K562 (cell line): Measurements from ENCODE around the gene RPL18A. TPM values are rescaled to one million over a fixed set of nuclear protein-coding genes. Genes with fewer than 3 reads are reported as not detected.

Experiments
- BCOR ChIP-seq: fragments of 450-650 bp; IDR thresholded peaks from 2 replicates; pipeline ENCODE4 v1.6.1; 2016
- CTCF ChIP-seq, 3 experiments: IDR thresholded peaks in 2 of 3; conservative IDR thresholded peaks in 1 of 3; 2 replicates each; pipeline ENCODE4 v1.5.1; 2011 to 2012; ENCODE audit warnings: low read length in 3 of 3, mild to moderate bottlenecking in 3 of 3, control low read depth in 2 of 3, improper control_type of control experiment in 1 of 3, inconsistent platforms in 1 of 3, low read depth in 1 of 3, mixed read lengths in 1 of 3, moderate library complexity in 1 of 3; ENCODE audit not compliant: insufficient read depth in 2 of 3
- FOXK2 ChIP-seq, 2 experiments: fragments of 450-650 bp; IDR thresholded peaks in 1 of 2; conservative IDR thresholded peaks in 1 of 2; 2 replicates each; pipeline ENCODE4 v1.6.1; 2016; ENCODE audit warnings: low read depth in 2 of 2, mild to moderate bottlenecking in 1 of 2
- HES1 ChIP-seq: fragments of 450-650 bp; IDR thresholded peaks from 2 replicates; pipeline ENCODE4 v1.6.1; 2016; ENCODE audit warnings: low read depth, mild to moderate bottlenecking, moderate library complexity
- MAZ ChIP-seq, 2 experiments: fragments of 450-650 bp in 1 of 2; sonication (generic) in 1 of 2; formaldehyde crosslinking; IDR thresholded peaks in 1 of 2; conservative IDR thresholded peaks in 1 of 2; 2 replicates each; pipeline versions ENCODE4 v1.4.0 to v1.5.0; 2020; ENCODE audit warnings: mild to moderate bottlenecking in 1 of 2, missing genetic modification reagents in 1 of 2
- MLLT1 ChIP-seq, 2 experiments: fragments of 450-650 bp; IDR thresholded peaks; 2 replicates each; pipeline ENCODE4 v1.6.1; 2016
- NFIC ChIP-seq: fragments of 450-650 bp; IDR thresholded peaks from 2 replicates; pipeline ENCODE4 v1.6.1; 2017; ENCODE audit warnings: mild to moderate bottlenecking, inconsistent platforms
- TBP ChIP-seq: optimal IDR thresholded peaks from 2 replicates; pipeline ENCODE3; 2011; ENCODE audit warnings: low read depth, low read length, improper control_type of control experiment
- XRCC5 ChIP-seq: fragments of 200-400 bp; formaldehyde crosslinking; IDR thresholded peaks from 2 replicates; pipeline ENCODE4 v1.6.1; 2017; ENCODE audit warnings: low read depth, mild to moderate bottlenecking, low read length
- ZNF347 ChIP-seq: fragments of 450-650 bp; formaldehyde crosslinking; IDR thresholded peaks from 2 replicates; pipeline ENCODE4 v1.4.0; 2020; ENCODE audit warnings: low read depth, mild to moderate bottlenecking, moderate library complexity
- ZNF57 ChIP-seq: fragments of 450-650 bp; formaldehyde crosslinking; IDR thresholded peaks from 2 replicates; pipeline ENCODE4 v1.4.0; 2020; ENCODE audit warnings: mild to moderate bottlenecking, moderate library complexity
- ZNF77 ChIP-seq: fragments of 250-450 bp; sonication (Bioruptor Pico); IDR thresholded peaks from 2 replicates; pipeline ENCODE4 v1.5.0; 2020
- polyA plus RNA-seq, 8 experiments: library from polyadenylated mRNA; depleted of rRNA in 4 of 8; stranded (reverse) in 5 of 8; unstranded in 3 of 8; fragments of >200 nt; fragmentation: Nextera tagmentation in 2 of 8; fragmentation: Illumina TruSeq in 1 of 8; extraction: Ambion mirVana in 2 of 8; extraction: Trizol in 1 of 8; gene quantifications; 2 replicates each; pipeline versions ENCODE4 v1.2.1 to v1.2.3, GENCODE V29; 2011 to 2014; ENCODE audit warnings: inconsistent platforms in 1 of 8, missing spikeins in 1 of 8
- total RNA-seq, 7 experiments: library from RNA; depleted of rRNA in 6 of 7; stranded (reverse); fragments of >200 nt in 6 of 7; fragmentation: Illumina TruSeq in 2 of 7; extraction: Trizol in 2 of 7; gene quantifications; 2 replicates each; pipeline versions ENCODE4 v1.2.1 to v1.2.3, GENCODE V29; 2011 to 2021; ENCODE audit warnings: low replicate concordance in 1 of 7
- TF ChIP-seq, protein P1 (sequence below), 2 experiments: fragments of 450-650 bp; IDR thresholded peaks; 2 replicates each; pipeline ENCODE4 v1.6.1; 2018; ENCODE audit warnings: mild to moderate bottlenecking in 2 of 2, low read depth in 1 of 2; ENCODE audit not compliant: partially characterized antibody in 2 of 2
- TF ChIP-seq, protein P2 (sequence below): fragments of 450-650 bp; conservative IDR thresholded peaks from 2 replicates; pipeline ENCODE4 v1.6.1; 2016; ENCODE audit warnings: missing genetic modification characterization, low read depth, mild to moderate bottlenecking, control low read depth, missing compliant biosample characterization
- TF ChIP-seq, protein P3 (sequence below), 2 experiments: fragments of 450-650 bp; conservative IDR thresholded peaks; 2 replicates each; pipeline ENCODE4 v1.6.1; 2017; ENCODE audit warnings: mild to moderate bottlenecking in 2 of 2, moderate library complexity in 2 of 2

The RPL18A gene
- total and polyA plus RNA-seq, 9 of the 15 experiments (the other 6 are each of a cell fraction or from before 2014, with no cell fraction given) = 626 to 2,882 (median 1,895) TPM

GRCh38 chr19:17829855-17830566, 29.7 kb upstream of the RPL18A start (continued):
- TF ChIP-seq CTCF (IDR thresholded peaks at IDR 0.05 in 2 of 3, conservative IDR thresholded peaks at IDR 0.05 in 1 of 3; ENCODE audit: insufficient read depth in 2 of 3, low read depth in 1 of 3, low read length in 3 of 3) (0 out of 6 replicates have a peak, but pooled peaks of 1 of the 3 experiments have one; percentile 10), ZNF347 (no peak), XRCC5 (no peak), ZNF77 (CRISPR knock-in tag) (no peak), NFIC (peak; percentile 33; the same call in 1 of the 2 replicates), MAZ (CRISPR knock-in tag; conservative IDR thresholded peaks at IDR 0.05 in 1 of 2, IDR thresholded peaks at IDR 0.05 in 1 of 2) (no peak), FOXK2 (conservative IDR thresholded peaks at IDR 0.05 in 1 of 2, IDR thresholded peaks at IDR 0.05 in 1 of 2; ENCODE audit: low read depth in 2 of 2) (no peak), TBP (no peak), BCOR (peak; percentile 56; the same call in 1 of the 2 replicates), MLLT1 (IDR thresholded peaks at IDR 0.05) (no peak), ZNF57 (CRISPR knock-in tag) (no peak), HES1 (no peak)
- TF ChIP-seq, protein P1, sequence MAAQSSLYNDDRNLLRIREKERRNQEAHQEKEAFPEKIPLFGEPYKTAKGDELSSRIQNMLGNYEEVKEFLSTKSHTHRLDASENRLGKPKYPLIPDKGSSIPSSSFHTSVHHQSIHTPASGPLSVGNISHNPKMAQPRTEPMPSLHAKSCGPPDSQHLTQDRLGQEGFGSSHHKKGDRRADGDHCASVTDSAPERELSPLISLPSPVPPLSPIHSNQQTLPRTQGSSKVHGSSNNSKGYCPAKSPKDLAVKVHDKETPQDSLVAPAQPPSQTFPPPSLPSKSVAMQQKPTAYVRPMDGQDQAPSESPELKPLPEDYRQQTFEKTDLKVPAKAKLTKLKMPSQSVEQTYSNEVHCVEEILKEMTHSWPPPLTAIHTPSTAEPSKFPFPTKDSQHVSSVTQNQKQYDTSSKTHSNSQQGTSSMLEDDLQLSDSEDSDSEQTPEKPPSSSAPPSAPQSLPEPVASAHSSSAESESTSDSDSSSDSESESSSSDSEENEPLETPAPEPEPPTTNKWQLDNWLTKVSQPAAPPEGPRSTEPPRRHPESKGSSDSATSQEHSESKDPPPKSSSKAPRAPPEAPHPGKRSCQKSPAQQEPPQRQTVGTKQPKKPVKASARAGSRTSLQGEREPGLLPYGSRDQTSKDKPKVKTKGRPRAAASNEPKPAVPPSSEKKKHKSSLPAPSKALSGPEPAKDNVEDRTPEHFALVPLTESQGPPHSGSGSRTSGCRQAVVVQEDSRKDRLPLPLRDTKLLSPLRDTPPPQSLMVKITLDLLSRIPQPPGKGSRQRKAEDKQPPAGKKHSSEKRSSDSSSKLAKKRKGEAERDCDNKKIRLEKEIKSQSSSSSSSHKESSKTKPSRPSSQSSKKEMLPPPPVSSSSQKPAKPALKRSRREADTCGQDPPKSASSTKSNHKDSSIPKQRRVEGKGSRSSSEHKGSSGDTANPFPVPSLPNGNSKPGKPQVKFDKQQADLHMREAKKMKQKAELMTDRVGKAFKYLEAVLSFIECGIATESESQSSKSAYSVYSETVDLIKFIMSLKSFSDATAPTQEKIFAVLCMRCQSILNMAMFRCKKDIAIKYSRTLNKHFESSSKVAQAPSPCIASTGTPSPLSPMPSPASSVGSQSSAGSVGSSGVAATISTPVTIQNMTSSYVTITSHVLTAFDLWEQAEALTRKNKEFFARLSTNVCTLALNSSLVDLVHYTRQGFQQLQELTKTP (IDR thresholded peaks at IDR 0.05; ENCODE audit: low read depth in 1 of 2, partially characterized antibody in 2 of 2) = no peak
- TF ChIP-seq, protein P2, sequence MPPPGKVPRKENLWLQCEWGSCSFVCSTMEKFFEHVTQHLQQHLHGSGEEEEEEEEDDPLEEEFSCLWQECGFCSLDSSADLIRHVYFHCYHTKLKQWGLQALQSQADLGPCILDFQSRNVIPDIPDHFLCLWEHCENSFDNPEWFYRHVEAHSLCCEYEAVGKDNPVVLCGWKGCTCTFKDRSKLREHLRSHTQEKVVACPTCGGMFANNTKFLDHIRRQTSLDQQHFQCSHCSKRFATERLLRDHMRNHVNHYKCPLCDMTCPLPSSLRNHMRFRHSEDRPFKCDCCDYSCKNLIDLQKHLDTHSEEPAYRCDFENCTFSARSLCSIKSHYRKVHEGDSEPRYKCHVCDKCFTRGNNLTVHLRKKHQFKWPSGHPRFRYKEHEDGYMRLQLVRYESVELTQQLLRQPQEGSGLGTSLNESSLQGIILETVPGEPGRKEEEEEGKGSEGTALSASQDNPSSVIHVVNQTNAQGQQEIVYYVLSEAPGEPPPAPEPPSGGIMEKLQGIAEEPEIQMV = no peak
- TF ChIP-seq, protein P3, sequence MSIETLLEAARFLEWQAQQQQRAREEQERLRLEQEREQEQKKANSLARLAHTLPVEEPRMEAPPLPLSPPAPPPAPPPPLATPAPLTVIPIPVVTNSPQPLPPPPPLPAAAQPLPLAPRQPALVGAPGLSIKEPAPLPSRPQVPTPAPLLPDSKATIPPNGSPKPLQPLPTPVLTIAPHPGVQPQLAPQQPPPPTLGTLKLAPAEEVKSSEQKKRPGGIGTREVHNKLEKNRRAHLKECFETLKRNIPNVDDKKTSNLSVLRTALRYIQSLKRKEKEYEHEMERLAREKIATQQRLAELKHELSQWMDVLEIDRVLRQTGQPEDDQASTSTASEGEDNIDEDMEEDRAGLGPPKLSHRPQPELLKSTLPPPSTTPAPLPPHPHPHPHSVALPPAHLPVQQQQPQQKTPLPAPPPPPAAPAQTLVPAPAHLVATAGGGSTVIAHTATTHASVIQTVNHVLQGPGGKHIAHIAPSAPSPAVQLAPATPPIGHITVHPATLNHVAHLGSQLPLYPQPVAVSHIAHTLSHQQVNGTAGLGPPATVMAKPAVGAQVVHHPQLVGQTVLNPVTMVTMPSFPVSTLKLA (conservative IDR thresholded peaks at IDR 0.05) = no peak
